ENCODE measurements around the gene DNPH1.

Gene DNPH1

DNA sequence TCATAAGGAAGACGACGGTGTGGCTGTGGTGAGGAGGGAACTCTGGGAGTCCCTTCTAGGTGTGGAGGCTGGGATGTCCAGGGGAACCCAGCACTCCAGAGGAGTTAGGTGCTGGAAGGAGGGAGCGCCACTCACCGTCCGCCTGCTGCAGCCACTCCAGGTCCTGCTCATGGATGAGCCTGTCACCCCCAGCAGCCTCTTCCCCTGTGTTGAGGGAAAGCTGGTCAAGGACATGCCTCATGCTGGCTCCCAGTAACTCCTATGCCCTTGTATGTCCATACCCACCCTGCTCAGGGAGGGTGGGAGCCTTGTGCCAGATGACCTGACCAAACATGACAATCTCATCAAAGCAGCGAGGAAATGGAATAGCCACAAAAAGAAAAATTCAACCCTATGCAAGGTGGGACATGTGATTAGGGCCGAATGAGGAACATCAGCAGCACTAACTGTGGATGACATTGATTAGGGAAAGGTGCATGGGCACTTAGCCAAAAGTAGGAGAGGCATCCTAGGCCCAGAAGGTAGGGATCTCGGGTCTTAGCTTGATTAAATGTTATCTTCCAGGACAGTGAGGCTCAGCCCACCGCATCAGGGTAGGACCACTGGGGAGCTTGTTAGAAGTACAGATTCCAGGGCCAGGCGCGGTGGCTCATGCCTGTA, 3.0 kb downstream of the DNPH1 start:
- TF ChIP-seq, protein P1, sequence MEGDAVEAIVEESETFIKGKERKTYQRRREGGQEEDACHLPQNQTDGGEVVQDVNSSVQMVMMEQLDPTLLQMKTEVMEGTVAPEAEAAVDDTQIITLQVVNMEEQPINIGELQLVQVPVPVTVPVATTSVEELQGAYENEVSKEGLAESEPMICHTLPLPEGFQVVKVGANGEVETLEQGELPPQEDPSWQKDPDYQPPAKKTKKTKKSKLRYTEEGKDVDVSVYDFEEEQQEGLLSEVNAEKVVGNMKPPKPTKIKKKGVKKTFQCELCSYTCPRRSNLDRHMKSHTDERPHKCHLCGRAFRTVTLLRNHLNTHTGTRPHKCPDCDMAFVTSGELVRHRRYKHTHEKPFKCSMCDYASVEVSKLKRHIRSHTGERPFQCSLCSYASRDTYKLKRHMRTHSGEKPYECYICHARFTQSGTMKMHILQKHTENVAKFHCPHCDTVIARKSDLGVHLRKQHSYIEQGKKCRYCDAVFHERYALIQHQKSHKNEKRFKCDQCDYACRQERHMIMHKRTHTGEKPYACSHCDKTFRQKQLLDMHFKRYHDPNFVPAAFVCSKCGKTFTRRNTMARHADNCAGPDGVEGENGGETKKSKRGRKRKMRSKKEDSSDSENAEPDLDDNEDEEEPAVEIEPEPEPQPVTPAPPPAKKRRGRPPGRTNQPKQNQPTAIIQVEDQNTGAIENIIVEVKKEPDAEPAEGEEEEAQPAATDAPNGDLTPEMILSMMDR (conservative IDR thresholded peaks at IDR 0.05; ENCODE audit: low read depth), result no peak
- CTCF ChIA-PET, result interaction anchor here (0.7 kb wide), 1 partner anchor 15 kb away, joined by 3 read pairs; no protein-coding TSS in a partner anchor

DNA sequence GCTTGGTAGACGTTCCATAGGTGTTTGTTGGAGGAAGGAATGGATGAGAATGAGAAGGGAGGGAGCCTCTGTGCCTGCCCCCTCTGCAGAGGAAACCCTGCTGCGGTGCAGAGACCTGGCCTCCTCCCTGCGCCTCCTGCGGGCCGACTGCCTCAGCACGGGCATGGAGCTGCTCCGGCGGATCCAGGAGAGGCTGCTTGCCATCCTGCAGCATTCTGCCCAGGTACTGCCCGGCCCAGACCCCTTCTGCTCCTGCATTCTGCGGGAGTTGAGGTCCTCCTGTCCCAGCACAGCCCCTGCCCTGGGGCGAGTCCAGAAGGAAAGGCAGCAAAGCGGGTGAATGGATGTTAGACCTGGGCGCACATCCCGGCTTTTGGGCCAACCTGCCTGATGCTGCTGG, 6.1 kb downstream of the DNPH1 start:
- no peak for DNase-seq (ENCODE audit: low spot score)

More for the DNA sequence above, 3.0 kb downstream of the DNPH1 start:
- H3K27ac ChIP-seq, result peak overlapping the region; percentile 46
- no peak for DNase-seq (ENCODE audit: low spot score)
- POLR2A ChIA-PET (ENCODE audit: low non-redundant PET), result no interaction called here

DNA sequence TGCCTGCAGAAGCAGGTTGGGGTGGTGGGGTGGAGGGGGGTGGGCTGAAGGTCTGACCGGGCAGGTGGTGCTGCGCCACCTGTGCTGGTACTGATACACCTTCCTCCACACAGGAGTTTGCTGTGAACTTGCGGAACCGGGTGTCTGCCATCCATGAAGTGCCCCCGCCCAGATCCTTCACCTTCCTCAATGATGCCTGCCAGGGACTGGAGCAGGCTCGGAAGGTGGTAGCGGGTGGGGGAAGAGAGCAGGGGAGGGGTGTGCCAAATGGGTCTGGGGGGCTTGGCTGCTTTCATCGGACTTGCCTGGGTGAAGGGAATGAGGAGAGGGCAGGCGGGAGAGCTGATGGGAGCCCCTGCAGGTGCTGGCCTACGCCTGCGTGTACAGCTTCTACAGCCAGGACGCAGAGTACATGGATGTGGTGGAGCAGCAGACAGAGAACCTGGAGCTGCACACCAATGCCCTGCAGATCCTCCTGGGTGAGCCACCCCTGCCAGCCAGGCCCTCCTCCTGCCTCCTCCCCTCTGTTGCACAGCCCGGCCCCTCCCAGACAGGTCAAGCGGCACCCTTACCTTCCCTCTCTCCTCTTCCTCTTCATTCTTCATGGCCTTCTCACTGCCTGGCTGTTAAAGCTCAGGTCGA, 6.7 kb downstream of the DNPH1 start:
- ChIA-PET POLR2A (ENCODE audit: low non-redundant PET) (no interaction called here), CTCF (no interaction called here)
- DNase-seq (ENCODE audit: low spot score), result no peak

More for the DNA sequence above, 6.1 kb downstream of the DNPH1 start:
- ChIA-PET CTCF (no interaction called here), POLR2A (ENCODE audit: low non-redundant PET) (no interaction called here)
- peak overlapping the region; percentile 73 for H3K27ac ChIP-seq
- TF ChIP-seq, protein P1 (conservative IDR thresholded peaks at IDR 0.05; ENCODE audit: low read depth), result no peak

DNA sequence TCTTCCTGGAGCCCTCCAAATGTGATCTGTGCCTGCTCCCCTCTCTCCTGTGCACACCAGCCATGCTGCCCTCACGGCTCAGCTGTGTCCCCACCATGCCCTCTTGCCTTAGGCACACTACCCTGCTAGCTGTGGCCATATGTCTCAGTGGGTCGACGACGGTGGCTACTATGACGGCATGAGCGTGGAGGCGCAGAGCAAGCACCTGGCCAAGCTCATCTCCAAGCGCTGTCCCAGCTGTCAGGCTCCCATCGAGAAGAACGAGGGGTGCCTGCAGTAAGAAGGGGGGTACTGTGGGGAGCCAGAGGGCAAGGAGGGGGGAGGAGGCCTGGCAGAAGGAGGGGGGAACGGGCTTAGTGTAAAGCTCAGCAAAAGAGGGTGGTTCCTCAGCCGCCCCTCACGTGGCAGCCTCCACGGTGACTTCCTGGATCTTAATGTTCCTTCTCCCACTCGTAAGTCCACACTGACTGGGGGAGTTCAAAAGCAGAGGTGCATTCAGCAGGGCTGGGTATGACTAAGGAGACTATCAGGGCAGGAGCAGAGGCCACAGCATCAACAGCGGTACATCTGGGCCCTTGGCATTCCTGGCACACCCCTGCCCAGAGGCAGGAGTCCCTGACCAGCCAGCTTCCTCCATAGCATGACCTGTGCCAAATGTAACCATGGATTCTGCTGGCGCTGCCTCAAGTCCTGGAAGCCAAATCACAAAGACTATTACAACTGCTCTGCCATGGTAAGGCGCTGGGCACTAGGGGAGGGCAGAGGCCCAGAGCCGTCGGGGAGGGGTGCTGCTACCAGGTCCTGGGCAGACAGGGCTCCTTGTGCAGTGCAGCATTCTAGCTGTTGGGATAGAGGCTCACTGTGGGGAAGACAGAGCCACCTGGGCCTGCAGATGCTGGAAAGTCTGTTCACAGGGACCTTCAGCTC, 8.0 kb downstream of the DNPH1 start:
- DNase-seq (ENCODE audit: low spot score), result peak; percentile 49
- H3K27ac ChIP-seq, result peak overlapping the region; percentile 73
- TF ChIP-seq, protein P1 (conservative IDR thresholded peaks at IDR 0.05; ENCODE audit: low read depth), result no peak
- POLR2A ChIA-PET (ENCODE audit: low non-redundant PET), result no interaction called here
- CTCF ChIA-PET, result interaction anchor here (1.4 to 1.7 kb wide), 2 partner anchors 8 to 9 kb away, joined by 4 to 6 read pairs; partner anchors contain the start of gene DNPH1

More for the DNA sequence above, 6.7 kb downstream of the DNPH1 start:
- peak overlapping the region; percentile 73 for H3K27ac ChIP-seq
- TF ChIP-seq, protein P1 (conservative IDR thresholded peaks at IDR 0.05; ENCODE audit: low read depth), result no peak

DNA sequence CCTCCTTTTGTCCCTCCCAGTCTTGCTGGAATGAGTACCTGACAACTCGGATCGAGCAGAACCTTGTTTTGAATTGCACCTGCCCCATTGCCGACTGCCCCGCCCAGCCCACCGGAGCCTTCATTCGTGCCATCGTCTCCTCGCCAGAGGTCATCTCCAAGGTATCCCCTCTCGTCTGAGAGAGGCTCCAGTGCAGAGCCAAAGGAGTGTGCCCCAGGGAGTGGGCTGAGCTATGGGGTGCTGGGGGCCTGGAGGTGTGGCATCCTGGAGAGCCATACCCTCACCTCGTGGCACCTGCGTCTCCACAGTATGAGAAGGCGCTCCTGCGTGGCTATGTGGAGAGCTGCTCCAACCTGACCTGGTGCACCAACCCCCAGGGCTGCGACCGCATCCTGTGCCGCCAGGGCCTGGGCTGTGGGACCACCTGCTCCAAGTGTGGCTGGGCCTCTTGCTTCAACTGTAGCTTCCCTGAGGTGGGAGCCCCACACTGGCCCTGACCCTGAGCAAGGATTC, 8.8 kb downstream of the DNPH1 start:
- peak overlapping the region; percentile 73 for H3K27ac ChIP-seq
- ChIA-PET CTCF (interaction anchor here (0.6 to 1.7 kb wide), 3 partner anchors 8 to 66 kb away, joined by 3 to 6 read pairs (median 4); partner anchors contain the start of gene DNPH1), POLR2A (ENCODE audit: low non-redundant PET) (no interaction called here)
- TF ChIP-seq, protein P1 (conservative IDR thresholded peaks at IDR 0.05; ENCODE audit: low read depth), result no peak
- no peak for DNase-seq (ENCODE audit: low spot score)

DNA sequence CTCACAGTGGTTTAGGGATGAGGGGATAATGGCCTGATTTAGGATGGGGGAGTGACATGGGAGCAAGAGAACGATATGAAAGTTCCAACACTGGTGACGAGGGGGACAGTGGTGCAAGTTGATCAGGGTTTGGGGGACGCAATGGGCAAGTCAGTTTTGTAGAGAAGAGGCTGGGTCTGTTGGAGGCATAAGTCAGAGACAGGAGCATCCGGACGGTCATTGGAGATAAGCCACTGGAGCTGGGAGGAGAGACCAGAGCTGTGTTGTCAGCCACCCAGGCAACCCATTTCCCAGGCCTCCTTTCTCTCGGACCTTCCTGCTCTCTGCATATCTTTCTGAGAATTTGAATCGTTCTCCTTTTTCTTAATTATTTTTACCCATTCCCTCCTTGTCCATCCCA, 9.5 kb downstream of the DNPH1 start:
- TF ChIP-seq, protein P1 (conservative IDR thresholded peaks at IDR 0.05; ENCODE audit: low read depth), result no peak
- ChIA-PET POLR2A (ENCODE audit: low non-redundant PET) (interaction anchor here (0.7 kb wide), 1 partner anchor 56 kb away, joined by 8 read pairs; no protein-coding TSS in a partner anchor), CTCF (interaction anchor here (0.6 to 1.7 kb wide), 2 partner anchors 10 to 67 kb away, joined by 3 to 6 read pairs; no protein-coding TSS in a partner anchor)
- no peak for DNase-seq (ENCODE audit: low spot score)
- peak overlapping the region; percentile 5; the same call in 1 of the 2 replicates for H3K27ac ChIP-seq
